AG09309 (cell line): ENCODE results near the gene LMAN1.
A peak's percentile ranks its signal among the peaks of the same experiment; 100 is the strongest.

Source experiments
- DNase-seq: peaks from one replicate; pipeline ENCODE4 v3.0.0-alpha.2; 2010; ENCODE audit warnings: low read depth
- H3K4me3 ChIP-seq: 2 replicates; pipeline ENCODE4 v1.5.1; 2011; ENCODE audit warnings: mild to moderate bottlenecking, low read depth, low read length, moderate library complexity; ENCODE audit not compliant: control insufficient read depth
- TF ChIP-seq, protein P1 (sequence below): IDR thresholded peaks from 2 replicates; pipeline ENCODE4 v1.5.1; 2011; ENCODE audit warnings: mild to moderate bottlenecking, low read depth, low read length, inconsistent platforms; ENCODE audit not compliant: insufficient read depth, control insufficient read depth; ENCODE audit errors: missing control alignments

Gene LMAN1

DNA sequence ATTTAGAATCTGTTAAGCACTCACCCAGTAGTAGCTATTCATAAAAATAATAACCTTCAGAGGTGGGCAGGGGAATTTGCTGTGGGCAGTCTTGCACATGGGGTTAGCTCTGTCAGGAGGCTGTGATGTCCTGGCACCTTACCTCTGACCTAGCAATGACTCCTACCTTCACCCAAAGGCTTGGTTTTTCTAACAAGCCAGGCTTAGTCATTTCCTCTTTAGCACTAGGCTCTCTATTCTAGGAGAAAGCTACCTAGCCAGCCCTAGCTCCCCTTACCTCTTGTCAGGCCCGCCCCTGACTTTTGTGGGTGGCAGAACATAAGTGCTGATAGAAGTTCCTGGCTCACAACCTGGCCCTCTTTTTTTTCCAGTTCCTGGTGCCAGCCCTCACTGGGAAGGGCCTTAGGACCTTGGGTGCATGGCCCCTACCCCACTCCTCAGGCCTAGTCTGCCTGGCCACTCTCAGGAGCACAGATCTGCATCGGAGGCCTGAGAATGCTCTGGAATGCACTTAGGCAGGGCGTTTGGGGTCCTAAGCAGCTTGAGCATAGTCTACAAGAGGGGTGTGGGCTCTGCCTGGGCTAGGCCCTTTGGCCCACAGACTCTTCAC, 58.3 kb downstream of the LMAN1 start:
- TF ChIP-seq, protein P1, sequence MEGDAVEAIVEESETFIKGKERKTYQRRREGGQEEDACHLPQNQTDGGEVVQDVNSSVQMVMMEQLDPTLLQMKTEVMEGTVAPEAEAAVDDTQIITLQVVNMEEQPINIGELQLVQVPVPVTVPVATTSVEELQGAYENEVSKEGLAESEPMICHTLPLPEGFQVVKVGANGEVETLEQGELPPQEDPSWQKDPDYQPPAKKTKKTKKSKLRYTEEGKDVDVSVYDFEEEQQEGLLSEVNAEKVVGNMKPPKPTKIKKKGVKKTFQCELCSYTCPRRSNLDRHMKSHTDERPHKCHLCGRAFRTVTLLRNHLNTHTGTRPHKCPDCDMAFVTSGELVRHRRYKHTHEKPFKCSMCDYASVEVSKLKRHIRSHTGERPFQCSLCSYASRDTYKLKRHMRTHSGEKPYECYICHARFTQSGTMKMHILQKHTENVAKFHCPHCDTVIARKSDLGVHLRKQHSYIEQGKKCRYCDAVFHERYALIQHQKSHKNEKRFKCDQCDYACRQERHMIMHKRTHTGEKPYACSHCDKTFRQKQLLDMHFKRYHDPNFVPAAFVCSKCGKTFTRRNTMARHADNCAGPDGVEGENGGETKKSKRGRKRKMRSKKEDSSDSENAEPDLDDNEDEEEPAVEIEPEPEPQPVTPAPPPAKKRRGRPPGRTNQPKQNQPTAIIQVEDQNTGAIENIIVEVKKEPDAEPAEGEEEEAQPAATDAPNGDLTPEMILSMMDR: no peak
- H3K4me3 ChIP-seq: no peak overlapping the region
- no peak for DNase-seq

DNA sequence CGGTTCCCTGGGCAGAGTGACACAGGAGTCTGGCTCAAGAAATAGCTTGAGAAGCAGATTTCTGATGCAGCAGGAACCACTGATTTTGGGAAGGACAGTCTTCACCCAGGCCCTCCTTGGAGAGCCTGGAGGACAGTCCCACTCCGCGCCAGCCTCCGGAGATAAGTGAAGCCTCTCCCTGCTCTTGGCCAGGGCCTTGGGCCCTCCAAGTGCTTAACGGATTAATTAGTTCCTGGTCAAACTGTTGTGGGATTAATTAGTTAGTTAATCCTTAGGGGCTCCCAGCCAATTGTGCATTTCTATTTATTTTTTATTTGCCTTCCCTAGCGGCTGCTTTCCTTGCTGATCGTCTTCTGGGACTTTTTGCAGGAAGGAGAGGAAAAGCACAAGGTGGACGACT, 60.2 kb downstream of the LMAN1 start:
- TF ChIP-seq, protein P1: no peak
- H3K4me3 ChIP-seq: no peak overlapping the region
- DNase-seq: no peak

DNA sequence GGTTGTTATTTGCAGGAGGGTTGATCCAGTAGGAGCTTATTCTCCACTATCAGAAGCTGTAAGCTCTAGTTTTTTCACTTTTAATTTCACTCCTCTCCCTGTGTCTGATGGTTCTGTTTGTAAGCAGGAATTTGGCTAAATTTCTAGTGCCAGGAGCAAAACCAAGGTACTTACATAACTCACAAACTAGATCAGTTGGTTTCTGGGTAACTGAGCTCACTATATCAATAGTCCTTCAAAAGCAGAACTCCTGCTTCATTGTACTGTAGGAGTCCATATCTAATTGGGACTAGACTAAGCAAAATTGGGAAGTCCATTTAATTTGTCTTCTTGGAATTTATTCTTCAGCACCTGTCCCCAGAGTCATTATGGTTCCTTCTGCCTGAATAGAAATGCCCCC, 65.7 kb downstream of the LMAN1 start:
- TF ChIP-seq, protein P1: no peak
- no peak for DNase-seq
- H3K4me3 ChIP-seq: no peak overlapping the region

DNA sequence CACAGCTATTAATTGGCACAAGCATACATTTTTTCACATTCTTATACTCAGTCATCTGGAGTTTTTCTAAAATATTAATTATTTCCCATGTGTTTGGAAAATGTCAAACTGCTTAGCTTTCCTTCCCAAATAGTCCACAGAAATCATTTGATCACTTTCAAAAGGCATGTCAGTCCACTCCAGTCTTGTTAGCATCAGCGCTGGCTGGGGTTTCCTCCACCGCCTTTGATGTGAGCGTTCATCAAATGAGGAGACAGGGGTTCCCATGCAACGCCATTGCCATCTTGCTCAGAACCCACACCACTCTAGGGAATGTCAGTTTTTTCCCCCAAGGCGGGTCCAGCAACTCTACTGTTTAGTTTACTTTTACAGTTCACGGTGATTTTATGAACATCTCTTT, 72.7 kb downstream of the LMAN1 start:
- DNase-seq: no peak
- TF ChIP-seq, protein P1: no peak
- H3K4me3 ChIP-seq: no peak overlapping the region

DNA sequence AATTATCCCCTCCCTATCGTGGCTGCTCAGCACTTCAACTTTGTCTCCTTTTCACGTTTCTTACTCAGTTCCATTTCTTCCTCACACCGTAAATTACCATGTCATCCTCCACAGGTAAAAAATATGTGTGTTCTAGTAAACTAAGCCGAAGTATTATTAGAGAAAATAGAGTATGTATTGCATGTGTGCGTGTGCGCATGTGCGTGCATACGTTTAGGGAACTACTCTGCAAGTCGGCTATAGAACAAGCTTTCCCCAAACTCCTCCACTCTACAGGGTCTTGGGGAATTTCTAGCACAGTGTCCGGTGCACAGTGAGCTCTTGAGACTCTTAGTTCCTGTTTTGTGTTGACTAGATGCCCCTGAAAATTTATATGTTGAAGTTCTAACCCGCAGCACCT, 76.7 kb downstream of the LMAN1 start:
- TF ChIP-seq, protein P1: no peak
- no peak overlapping the region for H3K4me3 ChIP-seq
- DNase-seq: no peak

DNA sequence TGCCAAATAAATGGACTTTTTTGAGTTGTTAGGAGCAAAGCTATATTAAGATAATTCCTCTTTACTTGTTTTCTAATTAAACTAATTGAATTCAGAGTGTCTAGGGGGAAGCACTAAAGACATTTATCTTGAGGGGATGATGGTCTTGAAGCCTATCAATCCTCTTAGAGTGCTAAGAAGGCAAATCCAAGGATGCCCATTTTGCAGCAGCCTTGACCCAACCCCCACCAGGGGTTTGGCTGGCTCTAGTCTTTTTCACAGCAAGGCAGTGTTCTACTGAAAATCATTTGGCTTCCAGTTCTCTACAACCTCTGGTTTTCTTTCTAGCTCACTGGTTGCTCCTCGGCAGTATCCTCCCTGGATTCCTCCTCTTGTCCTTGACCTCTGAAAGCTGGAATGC, 79.3 kb downstream of the LMAN1 start:
- TF ChIP-seq, protein P1: no peak
- DNase-seq: no peak
- no peak overlapping the region for H3K4me3 ChIP-seq

DNA sequence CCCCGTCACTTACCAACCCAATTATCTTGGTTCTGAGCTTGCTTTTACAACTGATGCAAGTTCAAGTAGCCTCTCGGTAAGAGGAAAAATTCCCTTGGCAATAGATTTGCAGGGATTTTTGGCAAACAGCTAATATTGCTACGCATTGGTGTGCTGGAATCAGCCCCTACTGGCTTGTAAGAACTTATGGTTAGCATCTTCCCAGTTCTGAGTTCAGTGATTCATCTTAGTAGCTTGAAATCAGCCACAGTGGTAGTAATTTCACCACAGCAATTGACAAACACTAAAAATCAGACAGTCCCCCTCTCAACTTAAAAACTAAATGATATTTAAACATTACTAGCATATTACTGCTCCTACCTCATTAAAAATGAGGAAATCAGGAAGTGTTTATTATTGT, 79.9 kb downstream of the LMAN1 start:
- no peak overlapping the region for H3K4me3 ChIP-seq
- TF ChIP-seq, protein P1: no peak
- DNase-seq: peak; percentile 5
